Colonic mucosa (tissue), 4 donors: ENCODE data around the gene PHACTR3. TPM values are rescaled to one million over a fixed set of nuclear protein-coding genes. Genes with fewer than 3 reads are reported as not detected.

Experiments used
- DNase-seq: peaks from one replicate; pipeline ENCODE4 v3.0.0-alpha.2; 2020
- H3K27ac ChIP-seq: fragments of 200-600 bp; one replicate; pipeline ENCODE4 v1.8.0; 2021
- H3K27me3 ChIP-seq: fragments of 200-600 bp; one replicate; pipeline ENCODE4 v1.8.0; 2021
- H3K36me3 ChIP-seq: fragments of 200-600 bp; one replicate; pipeline ENCODE4 v1.8.0; 2021
- H3K4me1 ChIP-seq: fragments of 200-600 bp; one replicate; pipeline ENCODE4 v1.8.0; 2021; ENCODE audit warnings: mild to moderate bottlenecking
- H3K4me3 ChIP-seq: fragments of 200-600 bp; one replicate; pipeline ENCODE4 v1.8.0; 2021
- H3K9ac ChIP-seq, 2 donors: one replicate each; pipeline ENCODE4 v1.7.0; 2013; ENCODE audit warnings: control low read depth in 2 of 2, low read depth in 2 of 2, low read length in 2 of 2
- H3K9me3 ChIP-seq: fragments of 200-600 bp; one replicate; pipeline ENCODE4 v1.8.0; 2021
- intact Hi-C: fragments of 100-400 bp; cut with DNase I; formaldehyde crosslinking; loops from one replicate; pipeline ENCODE4 v1.14.1; 2022
- total RNA-seq, 2 donors: library from RNA; stranded (reverse); fragmentation: NEBNext Ultra II Directional in 1 of 2; extraction: Animal tissue kit (Norgen Biotek cat#: 25700) in 1 of 2; gene quantifications; one replicate each; pipeline ENCODE4 v1.2.1, GENCODE V29; 2021
- TF ChIP-seq, protein P1 (sequence below): fragments of 200-600 bp; IDR thresholded peaks from one replicate; pipeline ENCODE4 v1.8.0; 2022; ENCODE audit warnings: antibody characterized with exemption, mild to moderate bottlenecking
- donor health status: healthy.
- donor health status: DM: no; HTN: no; CAD: no.
- donor health status: DM: no; HTN: no; CAD: no.

The PHACTR3 gene
- total RNA-seq, 2 donors from 2014 or later: 0.44 to 0.53 TPM

DNA sequence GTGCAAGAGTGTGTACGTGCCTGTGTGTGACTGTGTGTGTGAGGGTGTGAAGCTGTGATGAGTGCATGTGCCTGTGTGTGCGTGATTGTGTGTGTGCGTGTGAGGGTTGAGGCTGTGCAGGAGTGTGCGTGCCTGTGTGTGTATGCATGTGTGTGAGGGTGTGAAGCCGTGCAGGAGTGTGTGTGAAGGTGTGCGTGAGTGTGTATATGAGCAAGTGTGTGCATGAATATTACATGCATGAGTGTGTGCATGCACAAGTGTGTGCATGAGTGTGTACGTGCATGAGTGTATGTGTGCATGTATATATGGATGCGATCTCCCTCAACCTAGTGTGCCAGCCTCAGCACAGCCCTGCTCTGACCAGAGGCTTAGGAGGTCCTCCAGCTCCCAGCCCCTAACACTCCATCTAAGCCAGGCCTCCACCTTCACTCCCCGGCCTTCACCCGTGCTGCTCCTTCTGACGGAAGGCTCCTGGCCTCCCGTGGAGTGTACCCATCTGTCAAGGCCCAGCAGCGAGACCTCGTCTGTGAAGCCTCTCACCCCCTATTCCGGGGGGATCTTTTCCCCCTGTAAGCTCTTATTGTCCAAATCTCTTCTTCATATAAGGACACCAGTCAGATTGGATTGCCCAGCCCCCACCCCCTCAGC, 19.9 kb upstream of the PHACTR3 start:
- H3K4me1 ChIP-seq: no peaks in the 10 kb centered on the region
- TF ChIP-seq, protein P1, sequence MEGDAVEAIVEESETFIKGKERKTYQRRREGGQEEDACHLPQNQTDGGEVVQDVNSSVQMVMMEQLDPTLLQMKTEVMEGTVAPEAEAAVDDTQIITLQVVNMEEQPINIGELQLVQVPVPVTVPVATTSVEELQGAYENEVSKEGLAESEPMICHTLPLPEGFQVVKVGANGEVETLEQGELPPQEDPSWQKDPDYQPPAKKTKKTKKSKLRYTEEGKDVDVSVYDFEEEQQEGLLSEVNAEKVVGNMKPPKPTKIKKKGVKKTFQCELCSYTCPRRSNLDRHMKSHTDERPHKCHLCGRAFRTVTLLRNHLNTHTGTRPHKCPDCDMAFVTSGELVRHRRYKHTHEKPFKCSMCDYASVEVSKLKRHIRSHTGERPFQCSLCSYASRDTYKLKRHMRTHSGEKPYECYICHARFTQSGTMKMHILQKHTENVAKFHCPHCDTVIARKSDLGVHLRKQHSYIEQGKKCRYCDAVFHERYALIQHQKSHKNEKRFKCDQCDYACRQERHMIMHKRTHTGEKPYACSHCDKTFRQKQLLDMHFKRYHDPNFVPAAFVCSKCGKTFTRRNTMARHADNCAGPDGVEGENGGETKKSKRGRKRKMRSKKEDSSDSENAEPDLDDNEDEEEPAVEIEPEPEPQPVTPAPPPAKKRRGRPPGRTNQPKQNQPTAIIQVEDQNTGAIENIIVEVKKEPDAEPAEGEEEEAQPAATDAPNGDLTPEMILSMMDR: no peak
- H3K9me3 ChIP-seq: no peaks in the 10 kb centered on the region
- no peak for DNase-seq
- no peaks in the 10 kb centered on the region for H3K27me3 ChIP-seq
- H3K36me3 ChIP-seq: no peaks in the 10 kb centered on the region
- no peak overlapping the region for H3K9ac ChIP-seq
- no peak overlapping the region for H3K4me3 ChIP-seq
- no peak overlapping the region for H3K27ac ChIP-seq
- intact Hi-C loops: no loop called here

DNA sequence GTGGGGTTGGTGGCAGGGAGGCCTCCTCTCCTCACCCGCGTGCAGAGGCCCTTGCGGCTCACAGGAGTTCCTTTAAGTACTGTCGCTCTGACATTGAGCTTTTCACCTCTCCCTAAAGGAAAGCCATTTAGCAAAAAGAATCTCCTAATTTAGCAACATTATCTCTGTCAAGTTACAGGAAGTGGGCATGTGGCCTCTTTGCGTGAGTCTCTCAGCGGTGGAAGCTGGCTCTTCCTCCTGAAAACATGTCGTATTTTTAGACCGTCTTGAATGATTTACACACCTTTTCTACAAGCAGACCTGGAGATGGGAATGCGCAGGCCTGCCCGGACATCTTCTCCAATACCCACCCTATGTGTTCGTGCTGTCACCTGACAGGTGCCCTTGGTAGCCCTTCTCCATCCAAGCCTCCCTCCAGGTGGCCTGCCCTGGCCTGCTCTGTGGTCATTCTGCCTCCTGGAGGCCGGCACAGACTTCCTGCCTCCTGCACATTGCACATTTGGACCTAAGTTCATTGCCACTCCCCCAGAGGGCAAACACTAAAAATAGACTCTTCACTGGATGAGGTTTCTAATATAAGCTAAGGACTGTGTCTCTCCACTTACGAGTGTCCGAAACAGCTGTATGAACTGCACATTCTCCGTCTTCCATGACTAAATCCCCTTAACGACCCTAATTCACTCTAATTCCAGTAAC, 18.5 kb upstream of the PHACTR3 start:
- Histone ChIP-seq H3K9ac (no peak overlapping the region), H3K27me3 (no peaks in the 10 kb centered on the region), H3K4me3 (no peak overlapping the region), H3K9me3 (no peaks in the 10 kb centered on the region), H3K36me3 (no peaks in the 10 kb centered on the region), H3K4me1 (no peaks in the 10 kb centered on the region), H3K27ac (no peak overlapping the region)
- intact Hi-C loops: no loop called here
- TF ChIP-seq, protein P1: no peak
- DNase-seq: no peak

DNA sequence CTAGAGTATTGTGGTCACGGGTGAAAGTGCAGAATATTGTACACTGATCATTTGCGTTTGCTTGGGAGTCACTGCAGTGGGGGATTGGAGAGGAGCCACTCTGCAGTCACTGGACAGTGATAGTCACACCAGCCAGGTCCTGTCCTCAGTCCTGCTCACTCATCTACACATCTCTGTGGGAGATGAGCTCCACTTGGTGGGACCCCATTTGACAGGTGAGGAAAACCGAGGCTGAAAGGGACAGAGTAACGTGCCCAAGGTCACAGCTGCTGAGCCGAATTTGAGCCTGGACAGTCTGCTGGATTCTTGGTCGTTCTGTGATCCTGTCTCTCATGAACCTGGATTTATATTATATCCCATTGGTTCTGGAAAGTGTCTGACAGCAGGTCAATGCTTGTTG, 17.7 kb upstream of the PHACTR3 start:
- DNase-seq: no peak
- Histone ChIP-seq H3K4me3 (no peak overlapping the region), H3K9me3 (no peaks in the 10 kb centered on the region), H3K4me1 (no peaks in the 10 kb centered on the region), H3K36me3 (no peaks in the 10 kb centered on the region), H3K27me3 (no peaks in the 10 kb centered on the region), H3K27ac (no peak overlapping the region), H3K9ac (peak overlapping the region in 1 of 2 donors; percentile 43)
- intact Hi-C loops: no loop called here
- TF ChIP-seq, protein P1: no peak

DNA sequence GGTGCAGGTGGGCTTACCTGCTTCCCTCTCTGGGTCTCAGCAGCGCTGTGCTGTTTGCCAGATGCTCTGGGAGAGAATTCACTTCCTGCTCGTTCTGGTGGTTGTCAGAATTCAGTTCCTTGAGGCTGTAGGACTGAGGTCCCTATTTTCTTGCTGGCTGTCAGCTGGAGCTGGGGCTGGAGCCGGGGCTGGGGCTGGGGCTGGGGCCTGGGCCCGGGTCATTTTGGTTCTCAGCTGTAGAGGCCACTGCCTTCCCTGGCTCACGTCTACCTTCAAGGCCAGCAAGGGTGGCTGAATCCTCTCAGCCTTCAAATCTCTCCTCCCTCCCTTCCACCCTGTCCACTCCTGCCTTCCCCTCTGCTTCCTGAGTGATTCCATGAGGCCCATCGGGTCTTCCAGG, 16.8 kb upstream of the PHACTR3 start:
- no peak for DNase-seq
- no peak overlapping the region for H3K27ac ChIP-seq
- H3K4me3 ChIP-seq: no peak overlapping the region
- H3K27me3 ChIP-seq: no peaks in the 10 kb centered on the region
- TF ChIP-seq, protein P1: no peak
- intact Hi-C loops: no loop called here
- H3K36me3 ChIP-seq: no peaks in the 10 kb centered on the region
- no peaks in the 10 kb centered on the region for H3K9me3 ChIP-seq
- H3K4me1 ChIP-seq: no peaks in the 10 kb centered on the region
- no peak overlapping the region for H3K9ac ChIP-seq

DNA sequence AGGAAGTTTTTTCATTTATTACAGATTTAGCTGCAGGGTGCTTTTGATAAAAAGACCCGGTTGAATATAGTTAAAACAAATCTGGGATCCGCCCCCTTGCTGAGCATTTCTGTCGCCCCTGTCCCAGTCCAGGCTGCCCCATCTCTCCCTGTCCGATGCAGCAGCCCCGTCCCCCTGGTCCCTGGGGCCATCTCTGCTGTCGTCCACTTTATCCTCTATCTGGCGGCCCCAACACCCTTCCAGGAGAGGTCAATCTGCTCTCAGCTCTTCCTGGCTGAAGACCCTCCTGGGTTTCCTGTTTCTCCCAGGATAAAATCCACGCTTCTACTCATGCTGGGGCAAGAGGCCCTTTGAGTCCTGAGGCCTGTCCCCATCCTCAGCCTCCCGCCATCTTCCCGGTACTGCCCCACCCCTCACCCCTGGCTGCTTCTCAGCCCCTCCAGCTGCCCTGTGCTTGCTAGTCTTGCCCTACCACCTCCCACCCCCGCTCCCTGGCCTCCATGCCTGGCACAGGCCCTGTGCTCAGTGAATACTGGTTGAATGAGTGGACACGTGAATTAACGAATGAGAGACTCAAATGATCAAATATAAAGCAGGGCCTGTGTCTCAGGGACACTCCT, 16.0 kb upstream of the PHACTR3 start:
- Histone ChIP-seq H3K9me3 (no peaks in the 10 kb centered on the region), H3K4me3 (no peak overlapping the region), H3K4me1 (no peaks in the 10 kb centered on the region), H3K27ac (no peak overlapping the region), H3K36me3 (no peaks in the 10 kb centered on the region), H3K9ac (no peak overlapping the region), H3K27me3 (no peaks in the 10 kb centered on the region)
- intact Hi-C loops: no loop called here
- TF ChIP-seq, protein P1: no peak
- DNase-seq: no peak
